HG03066 (cell line): Measurements from ENCODE around the gene RFX6.

Experiments used
- ATAC-seq: cut with Tn5 transposase; IDR thresholded peaks from one replicate; pipeline ENCODE4 v1.9.1; 2021; ENCODE audit warnings: low read depth; ENCODE audit not compliant: unreplicated experiment

Gene RFX6

GRCh38 chr6:116969211-116969863 lies 92.3 kb downstream of the RFX6 start:
- peak; percentile 78 for ATAC-seq

GRCh38 chr6:116971959-116972358 lies 94.9 kb downstream of the RFX6 start:
- peak; percentile 77 for ATAC-seq

GRCh38 chr6:116973976-116974375 lies 96.9 kb downstream of the RFX6 start:
- no peak for ATAC-seq

GRCh38 chr6:116974526-116975316 lies 97.7 kb downstream of the RFX6 start:
- ATAC-seq: no peak

- ATAC-seq: no peak
Observed at GRCh38 chr6:116975600-116975999, 98.6 kb downstream of the RFX6 start.

GRCh38 chr6:116979560-116979959 lies 102.5 kb downstream of the RFX6 start:
- ATAC-seq: no peak
